ENCODE measurements around the gene FRMD4A.
"Not testable (repeated sequence)": the region's sequence is repeated elsewhere in the genome, so short reads cannot be mapped to it uniquely, and the experiment has no call there.

Gene FRMD4A

DNA sequence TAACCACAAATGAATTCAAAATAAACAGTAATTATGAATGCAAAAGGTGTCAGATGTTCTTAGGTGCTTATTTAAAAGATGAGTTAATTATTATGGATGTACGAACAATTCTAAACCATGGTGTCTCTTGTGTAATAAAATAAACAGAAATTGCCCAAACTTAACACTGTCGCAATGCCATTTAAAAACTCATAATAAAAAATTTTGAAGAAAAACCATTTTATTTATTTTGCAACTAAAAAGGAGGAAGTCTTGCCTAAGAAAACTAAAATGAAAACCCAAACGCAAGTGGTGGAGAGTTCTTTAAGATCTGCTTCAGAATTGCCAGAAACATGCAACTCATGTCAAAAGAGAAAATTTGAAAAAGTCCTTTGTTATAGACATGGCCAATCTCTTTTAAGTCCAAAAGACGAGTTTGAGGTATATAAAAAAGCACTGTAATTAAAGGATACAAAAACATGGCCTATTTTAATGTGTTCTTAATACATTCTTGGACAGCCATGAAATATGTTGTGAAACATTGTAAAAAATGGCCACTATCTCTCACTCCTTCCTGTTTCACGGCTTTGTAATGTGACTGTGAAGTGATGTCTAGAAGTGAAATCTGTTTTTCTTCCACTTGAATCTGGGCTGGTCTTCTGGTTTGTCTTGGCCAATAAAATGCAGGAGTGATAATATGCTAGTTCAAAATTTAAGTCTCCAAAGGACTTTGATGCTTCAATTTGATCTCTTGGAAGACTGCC is 421.0 kb downstream of the FRMD4A start:
- DNase-seq (ENCODE audit: low spot score), result no peak

DNA sequence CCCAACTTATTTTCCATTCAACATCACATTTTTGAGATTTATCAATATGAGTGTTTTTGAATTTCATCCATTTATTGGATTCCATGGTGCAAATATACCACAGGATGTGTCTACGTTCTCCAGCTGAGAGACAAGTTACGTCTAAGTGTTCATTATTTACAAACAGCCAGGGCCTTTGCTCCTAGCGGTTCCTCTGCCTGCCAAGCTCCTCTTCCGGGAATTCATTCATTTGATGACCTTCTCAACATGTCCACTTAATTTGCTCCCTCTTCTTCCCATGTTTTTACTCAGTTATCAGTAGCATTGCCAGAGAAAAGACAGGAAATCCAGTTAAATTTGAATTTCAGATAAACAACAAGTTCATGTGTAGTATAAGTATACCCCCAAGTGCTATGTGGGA is 422.2 kb downstream of the FRMD4A start:
- DNase-seq (ENCODE audit: low spot score), result no peak

DNA sequence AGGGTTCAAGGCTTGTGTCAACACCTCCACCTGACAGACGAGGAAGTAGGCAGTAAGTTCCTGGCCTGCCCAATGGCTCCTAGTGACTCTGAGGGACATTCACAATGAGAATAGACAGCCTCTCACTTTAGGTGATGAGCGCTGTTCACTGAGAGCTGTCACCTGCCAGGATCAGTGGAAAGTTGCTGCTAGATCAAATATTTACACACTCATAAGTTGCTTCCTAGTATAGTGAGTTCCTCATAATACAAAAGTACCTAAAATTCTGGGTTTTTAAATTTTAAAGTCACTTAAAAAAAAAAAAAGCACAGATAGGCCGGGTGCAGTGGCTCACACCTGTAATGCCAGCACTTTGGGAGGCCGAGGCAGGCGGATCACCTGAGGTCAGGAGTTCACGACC is 423.2 kb downstream of the FRMD4A start:
- DNase-seq (ENCODE audit: low spot score), result no peak

DNA sequence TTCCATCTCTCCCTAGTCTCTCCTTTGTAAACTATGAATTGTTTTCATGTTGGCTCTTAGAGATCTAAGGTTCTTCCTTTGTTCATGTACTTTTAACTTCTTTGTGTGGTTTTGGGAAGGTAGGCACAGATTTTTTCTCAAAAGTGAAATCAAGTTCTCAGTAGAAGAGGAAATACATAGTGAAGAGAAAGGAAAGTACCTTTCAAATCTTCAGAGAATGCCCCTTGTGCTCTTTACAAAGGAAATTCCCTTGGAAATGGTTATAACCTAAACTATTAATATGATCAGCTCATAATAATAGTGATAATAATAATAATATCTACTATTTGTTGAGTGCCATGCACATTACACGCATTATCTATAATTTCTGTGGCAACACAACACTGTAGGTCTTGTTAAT is 425.4 kb downstream of the FRMD4A start:
- DNase-seq (ENCODE audit: low spot score), result no peak

DNA sequence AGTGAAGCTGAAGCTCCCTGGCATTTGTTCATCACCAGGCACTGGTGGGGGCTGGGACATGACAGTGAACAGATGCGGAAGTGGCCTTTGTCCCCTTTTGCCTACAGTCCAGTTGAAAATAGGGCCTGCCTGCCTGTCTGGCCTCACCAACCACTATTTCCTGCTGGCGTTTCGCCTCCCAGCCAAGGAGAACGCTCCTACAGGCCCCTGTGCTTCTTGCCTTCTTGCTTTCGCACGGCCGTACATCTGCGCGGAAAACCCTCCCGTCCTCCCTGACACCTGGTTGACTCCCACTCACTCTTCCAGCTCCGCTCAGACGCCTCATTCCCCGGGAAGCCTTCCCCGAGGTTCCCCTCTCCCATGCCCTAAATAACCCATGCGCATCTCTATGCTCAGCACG is 426.7 kb downstream of the FRMD4A start:
- no peak for DNase-seq (ENCODE audit: low spot score)

DNA sequence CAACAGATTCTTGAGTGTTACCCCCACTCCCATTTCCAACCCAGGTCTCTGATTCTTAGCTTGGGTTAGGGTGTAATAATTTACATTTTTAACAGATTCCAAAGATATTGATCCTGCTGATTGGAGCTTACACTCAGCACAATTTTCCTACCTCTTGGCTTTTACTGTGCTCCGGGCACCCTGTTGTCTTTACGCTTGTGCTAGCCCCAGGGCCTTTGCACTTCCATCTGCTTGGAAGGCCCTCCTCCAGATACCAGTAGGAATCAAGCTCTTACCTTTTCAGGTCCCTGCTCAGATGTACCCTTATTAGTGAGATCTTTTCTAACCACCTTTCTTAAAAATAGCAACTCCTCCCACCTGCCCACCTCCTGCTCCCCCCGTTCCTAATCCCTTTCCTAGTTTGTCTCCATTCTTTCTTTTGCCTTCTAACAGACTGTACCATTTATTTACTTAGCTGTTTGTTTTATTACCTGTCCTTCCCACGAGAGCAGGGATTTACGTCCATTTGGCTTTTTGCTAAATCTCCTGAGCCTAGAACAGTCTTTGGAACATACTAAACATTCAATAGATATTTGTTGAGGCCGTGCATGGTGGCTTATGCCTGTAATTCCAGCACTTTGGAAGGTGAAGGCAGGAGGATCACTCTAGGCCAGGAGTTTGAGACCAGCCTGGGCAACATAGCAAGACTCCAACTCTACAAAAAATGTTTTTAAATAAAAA is 427.7 kb downstream of the FRMD4A start:
- DNase-seq (ENCODE audit: low spot score), result no peak

DNA sequence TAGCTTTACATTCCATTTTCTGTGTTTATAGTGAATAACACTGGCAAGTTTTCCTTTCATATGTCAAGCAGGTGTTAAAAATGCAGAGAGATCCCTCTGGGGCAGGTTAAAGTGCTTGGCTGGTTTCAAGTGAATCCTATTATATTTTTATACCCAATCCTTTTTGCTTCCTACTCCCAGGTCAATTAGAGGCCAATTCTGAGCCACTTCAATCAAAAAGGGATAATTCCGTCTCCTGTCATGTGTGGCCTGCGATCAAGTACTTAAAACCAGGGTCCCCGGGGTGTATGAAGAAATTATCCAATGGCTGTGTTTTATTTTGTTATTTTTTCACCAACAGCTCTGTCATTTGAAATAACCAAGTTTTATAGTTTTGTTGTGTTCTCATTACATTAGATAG is 430.8 kb downstream of the FRMD4A start:
- no peak for DNase-seq (ENCODE audit: low spot score)

DNA sequence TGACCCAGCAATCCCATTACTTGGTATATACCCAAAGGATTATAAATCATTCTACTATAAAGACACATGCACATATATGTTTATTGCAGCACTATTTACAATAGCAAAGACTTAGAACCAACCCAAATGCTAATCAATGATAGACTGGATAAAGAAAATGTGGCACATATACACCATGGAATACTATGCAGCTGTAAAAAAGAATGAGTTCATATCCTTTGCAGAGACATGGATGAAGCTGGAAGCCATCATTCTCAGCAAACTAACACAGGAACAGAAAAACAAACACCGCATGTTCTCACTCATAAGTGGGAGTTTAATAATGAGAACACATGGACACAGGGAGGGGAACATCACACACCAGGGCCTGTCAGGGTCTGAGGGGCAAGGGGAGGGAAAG is 434.6 kb downstream of the FRMD4A start:
- DNase-seq (ENCODE audit: low spot score), result not testable (repeated sequence)

DNA sequence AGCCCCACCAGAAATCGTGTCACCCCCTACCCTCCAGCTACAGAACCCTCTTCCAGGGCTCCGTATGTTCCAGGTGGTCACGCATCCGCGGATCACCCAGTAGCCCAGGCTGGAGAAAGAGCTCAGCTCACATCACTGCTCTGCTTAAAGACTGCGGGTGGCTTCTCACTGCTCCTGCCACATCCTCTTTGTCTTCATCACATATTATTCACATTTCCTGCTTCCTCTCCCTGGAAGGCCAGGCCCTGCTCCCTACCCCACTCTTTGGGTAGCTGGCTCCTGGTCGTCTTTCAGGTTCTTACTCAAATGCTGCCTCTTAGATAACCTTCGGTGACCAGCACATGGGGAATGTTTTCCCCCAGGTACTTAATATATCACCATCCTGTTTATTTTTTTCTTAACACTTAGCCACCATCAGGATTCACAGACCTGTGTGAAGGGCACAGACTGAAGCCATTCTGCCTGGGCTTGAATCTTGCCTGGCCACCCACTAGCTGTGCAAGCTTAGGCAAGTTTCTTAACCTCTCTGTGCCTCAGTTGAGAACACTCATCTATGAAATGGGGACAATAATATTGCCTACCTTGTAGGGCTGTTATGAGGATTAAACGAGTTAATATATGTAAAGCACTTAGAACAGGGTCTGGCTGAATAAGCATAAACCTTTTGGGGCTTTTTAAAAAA is 436.2 kb downstream of the FRMD4A start:
- DNase-seq (ENCODE audit: low spot score), result peak; percentile 66

DNA sequence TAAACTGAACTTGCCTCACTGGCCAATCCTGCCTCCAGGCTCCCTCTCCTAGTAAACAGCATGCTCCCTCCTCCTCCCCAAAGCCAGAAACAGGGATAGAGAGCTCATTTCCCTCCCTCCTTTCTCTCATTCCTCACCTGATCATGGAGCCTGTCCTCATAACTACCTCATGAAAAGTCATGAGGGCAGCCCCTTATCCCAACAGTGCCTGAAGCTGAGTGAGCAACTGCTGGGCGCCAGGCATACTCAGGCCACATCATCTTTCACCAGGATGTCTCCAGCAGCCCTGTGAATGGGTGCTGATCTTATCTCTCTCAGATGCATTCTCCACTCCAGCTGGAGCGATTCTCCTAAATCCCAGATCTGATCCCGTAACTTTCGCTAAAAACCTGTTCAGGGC is 436.8 kb downstream of the FRMD4A start:
- peak; percentile 32 for DNase-seq (ENCODE audit: low spot score)

DNA sequence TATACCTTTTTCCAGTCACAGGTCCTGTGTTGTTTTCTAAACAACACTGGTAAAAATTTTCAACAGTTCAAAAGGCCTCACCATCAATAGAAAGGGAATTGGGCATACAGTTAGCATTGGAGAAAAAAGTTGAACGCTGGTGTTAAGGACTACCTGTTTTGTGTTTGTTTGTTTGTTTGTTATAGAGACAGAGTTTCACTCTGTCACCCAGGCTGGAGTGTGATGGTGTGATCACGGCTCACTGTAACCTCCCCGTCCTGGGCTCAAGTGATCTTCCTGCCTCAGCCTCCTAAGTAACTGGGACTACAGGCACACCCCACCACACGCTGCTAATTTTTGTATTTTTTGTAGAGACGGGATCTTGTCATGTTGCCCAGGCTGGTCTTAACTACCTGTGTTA is 437.9 kb downstream of the FRMD4A start:
- DNase-seq (ENCODE audit: low spot score), result no peak

DNA sequence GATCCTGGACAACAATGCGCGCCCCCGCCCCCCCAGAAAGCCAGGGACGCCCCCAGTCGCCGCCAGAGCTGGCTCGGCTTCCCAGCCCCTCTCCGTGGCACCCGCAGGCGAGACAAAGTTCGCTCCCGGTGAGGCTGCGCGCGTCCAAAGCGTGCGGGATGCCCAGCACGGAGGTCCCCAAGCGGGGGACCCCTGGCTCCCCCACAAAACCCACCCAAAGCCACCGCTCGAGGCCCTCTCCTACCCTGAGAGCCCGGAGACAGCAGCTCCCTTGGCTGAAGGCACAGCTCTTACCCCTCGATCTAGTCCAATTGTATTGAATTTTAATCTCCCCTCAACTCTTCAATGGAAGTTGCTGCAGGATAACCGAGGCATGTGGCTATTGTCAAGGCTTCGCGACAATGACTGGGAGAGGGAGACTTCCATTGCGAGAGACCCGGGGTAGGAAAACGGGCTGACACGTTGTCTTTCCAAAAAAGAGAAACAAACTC is 438.7 kb downstream of the FRMD4A start:
- no peak for DNase-seq (ENCODE audit: low spot score)

DNA sequence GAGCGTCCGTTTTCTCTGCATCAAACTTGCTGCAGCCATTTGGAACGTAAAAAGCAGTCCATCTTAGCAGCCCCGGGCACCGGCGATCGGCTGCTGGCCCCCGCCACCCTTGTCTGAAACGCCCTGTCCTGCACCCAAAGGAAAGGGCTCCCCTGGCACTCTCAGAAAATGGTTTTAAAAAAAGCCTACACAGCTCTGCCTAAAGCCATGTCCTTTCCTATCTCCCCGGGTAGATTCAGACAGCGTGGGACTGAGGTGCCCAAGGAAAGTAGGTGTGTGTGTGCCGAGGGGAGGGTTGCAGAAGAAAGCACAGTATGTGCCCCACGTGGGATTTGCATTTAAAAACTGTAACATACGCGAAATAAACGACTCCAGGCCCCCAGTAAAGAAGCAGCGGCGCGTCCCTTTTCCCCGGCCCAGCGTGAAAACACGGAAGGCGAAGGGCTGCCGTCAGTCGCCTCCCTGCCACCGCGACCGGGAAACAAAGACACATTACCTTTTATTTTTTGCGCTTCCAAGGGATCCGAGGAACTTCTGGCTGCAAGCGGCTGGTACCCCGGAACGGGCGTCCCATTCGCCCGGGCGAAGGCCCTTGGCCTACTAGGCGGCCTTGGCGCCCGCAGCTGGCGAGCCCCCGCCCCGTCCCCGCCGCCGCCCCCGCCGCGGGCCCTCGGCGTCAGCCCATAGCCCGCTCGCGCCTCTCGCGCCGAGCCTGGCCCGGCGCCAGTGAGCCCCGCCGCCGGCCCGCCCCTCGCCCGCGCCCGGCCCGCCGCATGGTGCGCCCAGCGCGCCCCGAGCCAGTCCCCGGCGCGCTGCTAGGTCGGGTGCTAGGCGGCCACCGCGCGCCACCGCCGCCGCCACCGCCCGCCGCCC is 439.4 kb downstream of the FRMD4A start:
- no peak for DNase-seq (ENCODE audit: low spot score)

DNA sequence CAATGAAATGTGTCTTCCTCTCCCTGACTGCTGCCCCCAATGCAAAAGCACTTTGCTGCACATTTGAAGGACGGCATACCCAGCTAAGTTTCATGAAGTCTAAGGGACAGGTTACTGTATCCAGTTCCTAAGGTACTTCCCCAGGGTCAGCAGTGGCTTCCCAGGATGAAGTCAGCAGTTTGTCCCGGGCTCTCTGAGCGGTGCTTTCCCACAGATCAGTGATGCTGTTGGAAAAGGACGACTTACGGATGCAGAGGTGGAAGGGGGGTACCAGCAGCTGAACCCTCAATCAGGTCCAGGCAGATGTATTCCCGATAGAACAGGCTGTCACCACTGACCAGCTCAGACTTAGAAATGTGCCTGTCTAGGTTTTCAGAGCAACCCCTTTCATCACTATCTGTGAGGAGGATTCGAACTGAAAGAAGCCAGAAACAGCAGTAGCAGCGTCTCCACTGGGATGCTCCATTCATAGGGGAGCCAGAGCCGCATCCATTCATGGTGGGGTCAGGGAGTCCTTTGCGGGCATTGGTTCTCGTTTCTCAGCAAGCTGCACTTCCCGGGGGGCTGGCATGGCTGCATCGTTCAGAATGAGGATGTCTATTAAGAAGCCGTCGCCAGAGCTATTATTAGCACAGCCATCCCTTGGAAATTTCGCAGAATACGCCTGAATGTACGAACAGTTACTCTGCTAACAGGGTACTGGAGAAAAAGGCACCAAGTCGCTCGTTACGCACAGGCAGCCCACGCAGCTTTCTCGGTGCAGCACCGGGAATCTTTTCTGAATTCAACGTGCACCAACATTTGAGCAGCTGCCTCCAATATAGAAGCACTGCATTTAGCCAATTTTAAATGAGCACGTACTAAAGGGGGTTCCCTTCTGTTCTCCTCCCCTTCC is 440.2 kb downstream of the FRMD4A start:
- no peak for DNase-seq (ENCODE audit: low spot score)

DNA sequence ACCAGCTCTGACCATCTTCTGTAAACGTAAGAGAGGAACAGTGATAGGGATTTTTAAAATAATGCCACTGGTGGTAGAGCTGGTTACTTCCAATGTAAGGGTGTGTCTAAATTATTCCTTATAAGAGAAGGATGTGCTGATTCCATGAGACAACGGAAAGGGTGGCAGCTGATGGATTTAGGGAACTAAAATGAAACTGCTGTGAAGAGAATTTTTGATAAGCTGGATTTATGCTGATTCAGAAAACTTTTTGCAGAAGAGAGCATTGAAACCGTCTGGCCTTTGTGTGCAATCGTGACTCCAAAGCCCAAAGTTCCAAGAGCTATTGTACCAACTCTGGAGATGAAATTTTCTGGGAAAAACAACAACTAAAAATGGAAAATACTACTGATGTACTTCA is 443.0 kb downstream of the FRMD4A start:
- DNase-seq (ENCODE audit: low spot score), result no peak

DNA sequence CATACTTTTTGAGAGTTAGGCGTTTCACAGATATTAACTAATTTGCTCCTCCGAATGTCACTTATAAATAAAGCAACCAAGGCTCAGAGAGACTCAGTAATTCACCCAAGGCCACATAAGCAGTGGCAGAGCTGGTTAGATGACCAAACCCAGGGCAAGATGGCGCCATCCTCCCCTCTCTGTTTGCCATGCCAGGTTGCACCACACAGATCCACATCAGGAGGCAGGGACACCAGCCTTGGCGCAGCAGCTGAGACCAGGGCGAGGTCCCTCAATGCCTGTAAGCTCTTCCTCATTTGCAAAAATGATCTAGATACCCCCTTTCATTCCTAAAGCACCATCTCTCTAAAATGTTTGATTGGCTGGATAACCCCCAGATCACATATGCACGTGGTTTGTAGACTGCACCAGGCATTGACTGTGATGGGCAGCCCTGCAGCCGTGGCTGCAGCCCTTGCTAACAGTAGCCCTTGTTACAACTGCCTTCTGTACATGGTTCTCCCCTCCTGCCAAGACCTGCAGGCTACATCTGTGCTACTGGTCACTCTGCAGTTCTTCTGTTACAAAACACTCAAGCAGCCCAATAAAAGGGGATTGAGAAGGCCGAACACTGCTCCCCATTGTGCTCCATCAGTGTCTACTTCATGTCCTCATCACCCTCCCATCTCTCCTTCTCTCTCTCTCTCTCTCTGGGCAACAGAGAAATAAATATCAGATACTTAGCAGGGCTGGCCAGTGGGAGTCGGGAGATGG is 445.3 kb downstream of the FRMD4A start:
- no peak for DNase-seq (ENCODE audit: low spot score)

DNA sequence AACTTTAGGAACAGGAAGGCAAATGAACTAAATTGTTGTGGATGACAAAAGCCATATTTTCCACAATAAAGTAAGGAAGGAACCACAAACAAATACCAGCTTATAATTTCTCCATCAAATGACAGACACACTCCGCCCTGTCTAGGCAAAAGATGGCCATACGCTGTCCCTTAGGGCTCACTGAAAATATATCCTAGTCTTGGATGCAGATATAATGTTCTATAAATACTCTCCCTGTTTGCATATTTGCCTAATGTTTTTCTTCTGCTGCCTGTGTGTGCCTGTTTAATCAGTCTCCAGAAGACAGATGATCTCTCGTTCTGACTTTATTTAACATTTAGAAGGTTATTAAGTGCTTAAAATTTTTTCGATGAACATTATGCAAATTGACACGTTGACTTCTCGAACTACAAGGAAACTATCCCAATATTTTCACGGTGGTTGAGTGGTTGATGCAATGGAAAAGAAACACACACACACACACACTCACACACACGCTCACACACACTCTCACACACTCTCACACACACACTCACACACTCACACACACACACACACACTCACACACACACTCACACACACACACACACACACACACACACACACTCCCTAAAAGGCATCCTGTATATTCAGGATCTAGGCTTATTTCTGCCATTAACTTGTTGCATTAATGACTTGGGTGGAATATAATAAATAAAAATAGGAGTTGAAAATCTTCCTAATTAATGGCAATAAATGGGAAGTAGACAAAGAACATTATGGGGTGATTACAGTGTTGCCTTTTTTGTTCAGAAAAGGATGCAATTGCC is 446.9 kb downstream of the FRMD4A start:
- no peak for DNase-seq (ENCODE audit: low spot score)

DNA sequence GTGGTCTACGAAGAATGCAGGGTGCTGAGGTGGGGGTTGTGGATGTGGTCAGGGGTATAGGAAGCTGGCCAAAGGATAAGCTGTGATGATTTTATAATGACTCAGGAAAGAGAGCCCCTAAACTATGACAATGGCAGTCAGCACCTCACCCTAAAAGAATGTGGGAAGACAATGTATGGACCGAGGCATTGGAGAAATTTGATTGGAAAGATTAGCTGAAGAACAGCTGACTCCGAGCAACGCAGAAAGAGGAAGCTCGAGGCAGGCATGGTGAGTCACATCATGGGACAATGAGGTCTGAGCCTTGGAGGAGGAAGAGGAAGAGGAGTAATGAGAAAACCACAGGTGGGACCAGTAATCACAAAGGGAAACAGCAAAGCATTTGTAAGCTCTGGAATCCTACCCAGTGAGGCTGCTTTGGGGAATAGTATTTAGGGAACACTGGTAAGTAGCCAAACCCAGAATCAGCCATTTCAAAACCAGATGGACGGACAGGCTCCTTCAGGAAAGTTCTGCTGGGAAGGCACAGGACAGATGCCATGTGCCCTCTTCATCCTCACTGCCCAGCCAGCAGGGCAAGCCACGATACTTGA is 448.5 kb downstream of the FRMD4A start:
- peak; percentile 98 for DNase-seq (ENCODE audit: low spot score)

DNA sequence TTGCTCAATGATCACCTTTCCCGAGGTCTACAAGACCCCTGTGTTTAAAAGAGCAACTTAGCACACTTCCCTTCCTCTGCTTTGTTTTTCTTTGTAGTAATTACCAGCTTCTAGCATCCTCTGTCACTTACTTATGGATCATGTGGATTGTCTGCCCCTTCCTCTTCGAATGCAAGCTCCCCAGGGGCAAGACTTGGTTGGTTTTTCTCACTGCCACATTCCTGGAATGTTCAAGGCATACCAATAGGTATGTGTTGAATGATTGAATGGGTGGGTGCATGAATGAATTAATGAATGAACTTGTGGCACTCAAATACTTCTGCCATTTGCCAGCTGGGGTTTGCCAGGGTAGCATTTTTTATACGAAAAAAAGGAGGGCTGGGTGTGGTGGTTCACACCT is 450.0 kb downstream of the FRMD4A start:
- DNase-seq (ENCODE audit: low spot score), result no peak
